GM12878 (cell line): ENCODE measurements around the gene PFDN4. TPM values are rescaled to one million over a fixed set of nuclear protein-coding genes. Genes with fewer than 3 reads are reported as not detected.

Experiments used
- ATAC-seq: fragments of 200-7000 bp; cut with Tn5 transposase; 3 replicates; pipeline ENCODE4 v1.9.1; 2020; ENCODE audit warnings: mild to moderate bottlenecking, moderate library complexity
- BruUV-seq: library from RNA; stranded (reverse); fragments of 400-500 nt; replicated peaks from 2 replicates; lab custom pipeline; 2021; lab: Mats Ljungman, UMichigan
- CTCF ChIA-PET: fragments of 300-600 bp; sonication (Branson Sonifier 250); formaldehyde crosslinking; extraction: SDS; loops from one replicate; lab custom pipeline; 2021; ENCODE audit warnings: inconsistent platforms; lab: Yijun Ruan, JAX
- POLR2A ChIA-PET: fragments of 350-600 bp; formaldehyde crosslinking; extraction: SDS; loops from one replicate; lab custom pipeline; 2021; ENCODE audit warnings: inconsistent platforms; lab: Charles Lee
- RAD21 ChIA-PET: fragments of 300-600 bp; sonication (Branson Sonifier 250); formaldehyde crosslinking; loops from one replicate; lab custom pipeline; 2023; ENCODE audit warnings: antibody characterized with exemption; ENCODE audit not compliant: unreplicated experiment; lab: Charles Lee
- SMC1A ChIA-PET: fragments of 300-600 bp; sonication (Branson Sonifier 250); formaldehyde crosslinking; loops from one replicate; lab custom pipeline; 2023; ENCODE audit not compliant: unreplicated experiment, uncharacterized antibody; lab: Charles Lee
- DNase-seq: peaks from one replicate; pipeline ENCODE4 v3.0.0-alpha.2; 2011; ENCODE audit warnings: low read depth, low spot score
- FAIRE-seq: peaks from 3 replicates; lab custom pipeline; 2011; peaks lifted over from hg19 to GRCh38; lab: Jason Lieb, UNC
- H2AFZ ChIP-seq: 2 replicates; pipeline ENCODE4 v1.6.0; 2011; ENCODE audit warnings: low read depth, low read length, control low read depth; ENCODE audit not compliant: control insufficient read depth
- H3K27ac ChIP-seq: 2 replicates; pipeline ENCODE4 v1.5.1; 2011; ENCODE audit warnings: control low read depth; ENCODE audit not compliant: control insufficient read depth, insufficient read depth
- H3K27me3 ChIP-seq, 2 experiments: replicated peaks in 1 of 2; 2 replicates each; pipeline versions ENCODE4 v1.6.0 to v1.6.1; 2011; ENCODE audit warnings: low read length in 1 of 2; ENCODE audit not compliant: control insufficient read depth in 2 of 2, insufficient read depth in 2 of 2
- H3K36me3 ChIP-seq, 2 experiments: 2 replicates each; pipeline ENCODE4 v1.5.1; 2011; ENCODE audit warnings: low read length in 1 of 2; ENCODE audit not compliant: control insufficient read depth in 2 of 2, insufficient read depth in 2 of 2
- H3K4me1 ChIP-seq: 2 replicates; pipeline ENCODE4 v1.6.1; 2011; ENCODE audit warnings: mild to moderate bottlenecking, low read length, moderate library complexity, mixed read lengths; ENCODE audit not compliant: control insufficient read depth, insufficient read depth
- H3K4me2 ChIP-seq: 2 replicates; pipeline ENCODE4 v1.6.0; 2011; ENCODE audit warnings: control low read depth; ENCODE audit not compliant: control insufficient read depth, insufficient read depth
- H3K4me3 ChIP-seq: fragments of 200-600 bp; sonication (generic); 2 replicates; pipeline ENCODE4 v1.5.1; 2016
- H3K79me2 ChIP-seq: 2 replicates; pipeline ENCODE4 v1.6.0; 2011; ENCODE audit warnings: low read length; ENCODE audit not compliant: control insufficient read depth, insufficient read depth
- H3K9ac ChIP-seq: 2 replicates; pipeline ENCODE4 v1.8.0; 2011; ENCODE audit warnings: low read length, control low read depth, mixed read lengths; ENCODE audit not compliant: control insufficient read depth, insufficient read depth
- H3K9me3 ChIP-seq: replicated peaks from 3 replicates; pipeline ENCODE4 v1.5.1; 2011; ENCODE audit warnings: mild to moderate bottlenecking, low read length; ENCODE audit not compliant: control insufficient read depth, insufficient read depth
- H4K20me1 ChIP-seq: 2 replicates; pipeline ENCODE4 v1.6.0; 2011; ENCODE audit not compliant: control insufficient read depth, insufficient read depth
- CHD1 ChIP-seq: IDR thresholded peaks from 2 replicates; pipeline ENCODE4 v1.6.1; 2012; ENCODE audit warnings: low read depth, low read length, improper control_type of control experiment
- CHD4 ChIP-seq: fragments of 200-600 bp; sonication (generic); IDR thresholded peaks from 2 replicates; pipeline ENCODE4 v1.6.1; 2016; ENCODE audit warnings: mild to moderate bottlenecking
- KDM1A ChIP-seq: fragments of 200-600 bp; sonication (generic); IDR thresholded peaks from 2 replicates; pipeline ENCODE4 v1.6.1; 2016; ENCODE audit warnings: borderline replicate concordance
- KLF5 ChIP-seq: fragments of 450-650 bp; IDR thresholded peaks from 2 replicates; pipeline ENCODE4 v1.6.1; 2014; ENCODE audit warnings: mild to moderate bottlenecking; ENCODE audit not compliant: partially characterized antibody
- MTA3 ChIP-seq: IDR thresholded peaks from 2 replicates; pipeline ENCODE4 v1.6.1; 2012; ENCODE audit warnings: low read length, inconsistent platforms, borderline replicate concordance
- MYC ChIP-seq: IDR thresholded peaks from 2 replicates; pipeline ENCODE4 v1.6.1; 2011; ENCODE audit warnings: mild to moderate bottlenecking, low read length, moderate library complexity, inconsistent platforms; ENCODE audit not compliant: insufficient read depth, insufficient replicate concordance, insufficient read length, severe bottlenecking
- PAX8 ChIP-seq: fragments of 450-650 bp; IDR thresholded peaks from 2 replicates; pipeline ENCODE4 v1.6.1; 2017; ENCODE audit warnings: mild to moderate bottlenecking, moderate library complexity
- REST ChIP-seq: IDR thresholded peaks from 2 replicates; pipeline ENCODE4 v1.6.1; 2012; ENCODE audit warnings: mild to moderate bottlenecking, low read depth, low read length
- SP1 ChIP-seq: IDR thresholded peaks from one replicate; pipeline ENCODE4 v1.6.1; 2011; ENCODE audit warnings: low read depth, low read length
- TARDBP ChIP-seq: IDR thresholded peaks from 2 replicates; pipeline ENCODE4 v1.6.1; 2016; ENCODE audit warnings: borderline replicate concordance
- ZNF274 ChIP-seq: IDR thresholded peaks from one replicate; pipeline ENCODE4 v1.8.0; 2011; ENCODE audit not compliant: insufficient read length, insufficient read depth
- ZSCAN29 ChIP-seq: fragments of 450-650 bp; IDR thresholded peaks from 2 replicates; pipeline ENCODE4 v1.6.1; 2017; ENCODE audit warnings: mild to moderate bottlenecking, moderate library complexity
- WGBS: methylation state at CpG from one replicate; pipeline ENCODE4 v1.1.6; 2016; ENCODE audit warnings: low lambda C conversion rate; ENCODE audit not compliant: insufficient replicate concordance, insufficient coverage; ENCODE audit errors: missing lambda C conversion rate; 5-methylcytosine and 5-hydroxymethylcytosine counted together
- in situ Hi-C: fragments of 300-500 bp; cut with MboI; formaldehyde crosslinking; loops from 9 replicates; pipeline ENCODE4 v1.14.3; 2018; ENCODE audit warnings: mixed read lengths
- intact Hi-C: fragments of 100-400 bp; cut with micrococcal nuclease; formaldehyde crosslinking; loops from one replicate; pipeline ENCODE4 v1.14.2; 2022; ENCODE audit not compliant: unreplicated experiment
- polyA plus RNA-seq, 11 experiments: library from polyadenylated mRNA; depleted of rRNA in 4 of 11; unstranded in 6 of 11; stranded (reverse) in 5 of 11; fragments of >200 nt; fragmentation: Nextera tagmentation in 4 of 11; fragmentation: Illumina TruSeq in 1 of 11; extraction: Ambion mirVana in 4 of 11; extraction: Trizol in 1 of 11; gene quantifications; 1 replicate in 1 of 11; 2 replicates in 10 of 11; pipeline versions ENCODE4 v1.2.1 to v1.2.3, GENCODE V29; 2011 to 2016; ENCODE audit warnings: inconsistent platforms in 2 of 11, missing spikeins in 2 of 11, low read depth in 1 of 11
- total RNA-seq, 4 experiments: library from RNA; depleted of rRNA in 3 of 4; stranded (reverse); fragments of >200 nt in 3 of 4; fragmentation: Illumina TruSeq in 1 of 4; extraction: Trizol in 1 of 4; gene quantifications; 2 replicates each; pipeline versions ENCODE4 v1.2.1 to v1.2.3, GENCODE V29; 2013 to 2021

Gene PFDN4
- total and polyA plus RNA-seq, 10 of the 15 experiments (the other 5 are each of a cell fraction or from before 2014, with no cell fraction given): 36.9 to 136 (median 82.8) TPM

GRCh38 chr20:54166987-54167662, 40.8 kb upstream of the PFDN4 start:
- Histone ChIP-seq H3K4me2 (no peak overlapping the region), H3K4me1 (no peaks in the 10 kb centered on the region), H3K4me3 (no peak overlapping the region), H2AFZ (no peak overlapping the region), H4K20me1 (no peaks in the 10 kb centered on the region), H3K27ac (no peak overlapping the region), H3K27me3 (peaks cover 6 to 11% of the 10 kb centered on the region in 2 experiments; a peak in 3 of 4 replicates), H3K36me3 (no peaks in the 10 kb centered on the region; a peak in 1 of 4 replicates), H3K79me2 (no peaks in the 10 kb centered on the region), H3K9ac (no peak overlapping the region), H3K9me3 (no peaks in the 10 kb centered on the region)
- CTCF ChIA-PET: interaction anchor here (1.0 kb wide), 1 partner anchor 63 kb away, joined by 4 read pairs; no protein-coding TSS in a partner anchor
- no peak for DNase-seq
- RAD21 ChIA-PET: no interaction called here
- in situ Hi-C loops (no loop called here), intact Hi-C loops (no loop called here)
- no peak for FAIRE-seq
- no peak for TF ChIP-seq MYC
- no peak for TF ChIP-seq REST
- TF ChIP-seq ZSCAN29: no peak
- no peak for TF ChIP-seq KDM1A
- no peak for TF ChIP-seq KLF5
- TF ChIP-seq CHD4: no peak
- TF ChIP-seq MTA3: no peak
- no peak for TF ChIP-seq PAX8
- TF ChIP-seq SP1: no peak
- TF ChIP-seq ZNF274: no peak
- no peak for TF ChIP-seq TARDBP
- no peak for TF ChIP-seq CHD1
- POLR2A ChIA-PET: no interaction called here
- no peak for ATAC-seq
- no TSS peak for BruUV-seq
- WGBS: 30% methylated on average over 7 of the region's 7 CpGs
- SMC1A ChIA-PET: no interaction called here
